EH (cell line): ENCODE data around the gene BOD1.
"Not testable (repeated sequence)": the region's sequence is repeated elsewhere in the genome, so short reads cannot be mapped to it uniquely, and the experiment has no call there.

Source experiments
- DNase-seq: peaks from one replicate; pipeline ENCODE4 v3.0.0-alpha.2; 2015; ENCODE audit warnings: low read depth

BOD1 gene

GRCh38 chr5:173615884-173616576, 420 bp downstream of the BOD1 start:
- DNase-seq: peak; percentile 80

DNA sequence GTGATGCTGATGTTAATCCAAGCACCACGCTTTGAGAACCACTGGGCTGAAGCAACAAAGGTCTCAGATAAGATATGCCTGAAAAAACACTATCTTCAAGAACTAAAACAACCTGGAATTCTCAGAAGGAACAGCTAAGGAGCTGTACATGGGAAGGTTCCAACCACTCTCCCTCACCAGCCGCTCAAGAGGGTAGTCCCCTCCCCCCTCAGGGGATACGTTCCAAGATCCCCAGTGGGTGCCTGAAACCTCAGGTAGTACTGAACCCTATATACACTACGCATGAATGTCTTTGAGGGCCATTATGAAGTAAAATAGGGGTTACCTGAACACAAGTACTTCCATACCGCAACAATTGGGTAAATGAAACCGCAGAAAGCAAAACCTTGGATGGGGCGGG, 1.9 kb downstream of the BOD1 start:
- no peak for DNase-seq

DNA sequence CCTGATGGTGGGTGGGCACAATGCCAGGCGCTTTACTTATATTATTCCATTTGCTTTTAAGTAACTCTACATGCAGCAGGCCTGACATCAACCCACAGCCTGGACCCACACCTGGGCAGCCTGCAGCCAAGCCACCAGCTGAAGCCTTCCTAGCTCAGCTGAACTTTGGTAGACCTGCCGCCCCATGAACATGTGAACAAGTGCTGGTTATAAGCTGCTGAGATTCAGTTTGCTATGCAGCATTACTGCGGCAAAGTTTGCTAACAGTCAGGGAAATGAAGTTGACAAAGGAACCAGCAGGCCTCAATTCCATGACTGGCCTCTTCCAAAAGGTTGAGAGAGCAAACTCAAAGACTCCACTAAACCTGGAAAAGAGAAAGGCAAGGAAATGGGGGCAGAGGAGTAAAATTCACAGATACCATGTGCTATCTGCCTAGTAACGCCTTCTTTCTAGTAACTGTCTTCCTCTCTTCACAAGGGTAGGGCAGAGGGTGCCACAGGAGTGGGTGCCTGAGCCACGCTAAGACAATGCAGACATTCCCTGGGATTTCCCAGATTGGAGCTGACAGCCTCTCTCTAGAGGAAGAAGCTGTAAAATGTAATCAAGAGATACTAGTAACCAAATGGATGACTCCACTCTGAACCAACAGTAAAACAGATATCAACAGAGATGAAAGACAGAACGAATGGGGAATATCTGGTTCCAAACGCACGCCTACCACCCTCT, 2.9 kb downstream of the BOD1 start:
- no peak for DNase-seq

- peak; percentile 17 for DNase-seq
Measured at GRCh38 chr5:173612948-173613347, 3.5 kb downstream of the BOD1 start.

DNA sequence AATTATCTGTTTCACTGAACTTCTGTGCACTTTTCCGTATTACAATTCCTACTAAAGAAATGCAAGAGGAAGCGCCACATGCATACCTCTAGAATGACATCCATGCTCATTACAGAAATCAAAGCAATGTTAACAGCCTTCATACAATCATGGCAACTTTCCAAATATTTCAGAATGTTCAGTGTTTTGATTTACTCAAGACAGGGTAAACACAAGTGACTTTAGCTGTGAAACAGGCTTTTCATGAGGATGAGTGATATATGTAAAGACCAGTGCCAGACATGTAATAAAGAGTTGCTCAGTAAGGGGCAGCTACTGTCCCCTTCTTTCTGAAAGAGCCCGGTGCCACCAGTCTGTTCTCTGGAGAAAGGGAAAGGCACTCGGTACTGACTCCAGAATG, 4.7 kb downstream of the BOD1 start:
- DNase-seq: no peak

- no peak for DNase-seq
Measured at GRCh38 chr5:173604141-173604540, 12.3 kb downstream of the BOD1 start.

DNA sequence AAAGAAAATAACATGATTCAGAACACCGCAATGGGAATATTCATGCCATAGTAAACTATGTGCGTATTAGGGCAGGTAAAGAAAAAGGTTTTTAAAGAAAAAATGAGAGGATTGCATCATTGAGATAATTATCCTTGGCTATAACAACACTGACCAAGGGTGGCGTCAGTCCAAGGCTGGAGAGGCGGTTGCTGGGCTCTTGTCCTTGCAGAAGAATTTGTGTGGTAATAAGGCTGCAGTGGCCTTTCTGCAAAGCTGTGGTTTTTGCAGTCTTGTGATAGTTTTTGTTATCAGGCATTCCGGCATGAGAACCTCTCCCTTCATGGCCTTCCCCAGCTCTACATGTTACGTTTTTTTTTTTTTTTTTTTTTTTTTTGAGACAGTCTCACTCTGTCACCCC, 14.0 kb downstream of the BOD1 start:
- DNase-seq: peak; percentile 84

GRCh38 chr5:173598686-173599085, 17.8 kb downstream of the BOD1 start:
- no peak for DNase-seq

DNA sequence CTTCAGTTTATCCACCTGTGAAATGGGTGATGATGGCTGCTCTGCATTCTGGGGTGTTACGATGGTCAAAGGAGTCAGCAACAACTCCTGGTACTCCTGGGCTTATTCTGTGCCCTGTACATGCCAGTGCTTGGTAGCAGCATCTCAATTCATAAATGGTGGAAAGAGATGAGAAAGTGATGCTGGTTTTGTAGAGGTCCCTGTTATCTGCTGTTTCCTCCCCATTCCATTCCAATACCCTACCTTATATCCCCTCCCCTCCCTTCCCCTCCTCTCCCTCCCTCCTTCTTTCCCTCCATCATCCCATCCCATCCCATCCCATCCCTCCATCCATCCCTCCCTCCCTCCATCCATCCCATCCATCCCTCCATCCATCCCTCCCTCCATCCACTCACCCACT, 19.1 kb downstream of the BOD1 start:
- DNase-seq: no peak

DNA sequence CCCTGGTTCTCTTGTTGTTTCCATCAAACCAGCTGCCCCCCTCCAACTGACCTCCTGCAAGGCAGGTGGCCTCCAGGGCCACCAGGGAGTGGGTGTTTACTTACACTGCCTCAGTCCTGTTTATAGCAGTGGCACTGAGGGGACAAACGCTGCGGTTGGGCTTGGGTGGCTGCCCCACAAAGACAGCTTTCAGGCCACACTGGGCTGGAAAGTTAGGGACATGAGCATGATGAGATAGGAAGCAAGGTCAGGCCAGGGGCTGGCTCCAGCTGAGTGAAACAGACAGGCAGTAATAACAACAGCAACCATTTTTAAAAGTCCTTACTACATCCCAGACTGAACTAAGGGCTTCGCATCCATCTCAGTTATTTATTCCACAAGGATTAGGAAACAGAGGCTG, 20.6 kb downstream of the BOD1 start:
- no peak for DNase-seq

DNA sequence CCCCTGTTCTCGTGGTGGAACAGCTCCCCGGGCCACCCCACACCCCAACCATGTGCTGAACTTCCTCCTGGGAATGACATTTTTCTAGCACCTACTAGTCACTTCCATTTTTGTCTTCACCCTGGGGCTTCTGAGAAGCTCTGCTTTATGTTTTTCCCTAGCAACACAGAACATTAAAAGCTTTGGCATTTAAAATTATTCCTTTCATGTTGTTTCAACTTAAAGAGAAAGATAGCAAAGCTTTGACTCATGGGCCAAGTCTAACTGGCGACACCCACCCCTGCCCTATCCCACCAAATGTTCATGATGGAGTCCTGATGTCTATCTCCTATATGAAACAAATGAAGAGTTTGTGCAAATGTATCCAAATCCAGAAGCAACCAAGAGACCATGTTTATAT, 22.4 kb downstream of the BOD1 start:
- DNase-seq: peak; percentile 71

GRCh38 chr5:173592050-173592669, 24.3 kb downstream of the BOD1 start:
- DNase-seq: no peak

- DNase-seq: peak; percentile 39
Measured at GRCh38 chr5:173591056-173591514, 25.4 kb downstream of the BOD1 start.

- DNase-seq: no peak
Measured at GRCh38 chr5:173590436-173591055, 25.9 kb downstream of the BOD1 start.

DNA sequence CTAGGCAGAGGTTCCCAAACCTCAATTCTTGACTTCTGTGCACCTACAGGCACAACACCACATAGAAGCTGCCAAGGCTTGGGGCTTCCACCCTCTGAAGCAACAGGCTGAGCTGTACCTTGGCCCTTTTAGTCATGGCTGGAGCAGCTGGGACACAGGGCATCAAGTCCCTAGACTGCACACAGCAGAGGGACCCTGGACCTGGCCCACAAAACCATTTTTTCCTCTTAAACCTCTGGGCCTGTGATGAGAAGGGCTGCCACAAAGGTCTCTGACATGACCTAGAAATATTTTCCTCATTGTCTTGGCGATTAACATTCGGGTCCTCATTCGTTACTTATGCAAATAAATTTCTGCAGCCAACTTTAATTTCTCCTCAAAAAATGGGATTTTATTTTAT, 30.3 kb downstream of the BOD1 start:
- not testable (repeated sequence) for DNase-seq

DNA sequence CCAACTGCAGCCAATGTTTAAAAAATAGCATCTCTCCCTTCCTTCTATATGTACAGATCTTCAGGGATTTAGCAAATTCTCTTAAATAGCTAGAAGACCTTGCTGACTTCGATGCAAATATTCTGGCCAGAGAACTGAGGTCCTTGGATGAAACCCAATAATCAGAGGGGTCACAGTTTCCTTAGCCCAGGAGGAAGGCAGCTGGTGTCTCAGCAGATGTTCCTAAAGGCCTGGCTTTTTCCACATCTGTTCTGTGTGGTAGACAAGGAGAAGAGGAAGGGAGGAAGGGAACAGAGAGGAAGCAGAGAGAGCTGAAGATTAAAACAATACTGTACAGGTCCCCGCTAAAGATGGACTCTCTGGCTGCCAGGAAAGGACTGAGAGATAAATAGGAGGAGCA, 33.1 kb downstream of the BOD1 start:
- DNase-seq: no peak

DNA sequence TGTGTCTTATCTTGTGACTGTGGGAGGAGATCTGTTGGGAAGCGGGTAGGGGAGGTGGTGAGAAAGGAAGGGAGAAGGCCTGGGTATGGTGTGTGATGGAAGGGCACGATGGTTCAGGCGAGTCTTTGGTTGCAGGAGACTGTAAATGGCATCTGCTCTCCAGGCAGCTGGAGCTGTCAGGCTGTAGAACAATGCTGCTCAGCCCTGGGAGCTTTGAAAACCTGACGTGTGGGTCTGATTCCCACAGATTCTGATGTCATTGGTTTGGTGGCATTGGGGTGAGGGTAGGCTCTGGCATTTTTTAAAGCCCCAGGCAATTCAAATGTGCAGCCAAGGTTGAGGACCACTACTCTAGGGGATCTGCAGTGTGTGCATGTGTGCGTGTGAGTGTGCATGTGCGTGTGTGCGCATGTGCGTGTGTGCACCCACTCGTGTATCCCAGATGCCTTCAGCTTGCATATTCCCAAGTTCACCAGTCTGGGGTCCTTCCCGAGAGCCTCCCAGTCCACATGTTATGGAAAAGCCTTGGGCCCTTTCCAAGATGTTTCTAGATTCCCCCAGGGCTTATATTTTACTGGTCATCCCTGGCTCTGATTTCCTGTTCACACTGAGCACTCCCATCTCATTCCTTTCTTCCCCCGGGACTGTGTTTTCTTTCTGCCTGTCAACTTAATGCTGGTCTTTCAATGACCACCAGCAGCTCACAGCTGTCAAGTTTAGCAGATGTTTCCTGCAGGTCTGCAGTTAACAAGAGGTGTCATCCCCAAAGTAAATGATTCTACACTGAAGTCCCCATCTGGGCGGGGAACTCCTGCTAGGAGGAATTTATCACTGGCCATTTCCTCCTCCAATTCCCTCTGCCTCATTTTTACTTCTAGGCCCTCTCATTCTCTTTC, 34.0 kb downstream of the BOD1 start:
- DNase-seq: peak; percentile 84

- peak; percentile 35 for DNase-seq
Measured at GRCh38 chr5:173581408-173582215, 34.8 kb downstream of the BOD1 start.

GRCh38 chr5:173578947-173579615, 37.4 kb downstream of the BOD1 start:
- DNase-seq: no peak

DNA sequence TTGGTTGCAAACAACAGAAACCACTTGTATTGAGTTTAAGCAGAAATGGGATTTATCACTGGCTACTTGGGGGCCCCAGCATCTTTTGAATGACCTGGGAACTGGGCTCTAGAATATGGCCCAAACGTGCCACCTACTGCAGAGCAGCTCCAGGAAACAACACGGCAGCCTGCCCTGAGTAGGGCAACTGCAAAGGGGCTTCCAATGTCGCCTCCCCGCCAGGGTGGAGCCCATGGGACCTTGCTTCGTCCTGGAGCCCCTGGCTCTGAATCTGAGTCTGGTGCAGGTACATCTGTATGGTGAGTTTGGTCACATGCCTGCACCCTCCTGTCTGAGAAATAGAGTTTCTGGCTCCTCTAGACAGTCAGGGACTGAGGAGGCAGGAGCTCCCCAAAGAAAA, 38.6 kb downstream of the BOD1 start:
- no peak for DNase-seq
